ENCODE measurements around the gene CDC26. TPM values are rescaled to one million over a fixed set of nuclear protein-coding genes. Genes with fewer than 3 reads are reported as not detected.

The CDC26 gene
- total RNA-seq, 1 experiment from 2014 or later = 36.9 TPM

- TF ChIP-seq ZNF532 (CRISPR knock-in tag; IDR thresholded peaks at IDR 0.05; ENCODE audit: borderline replicate concordance) (no peak), ZNF423 (CRISPR knock-in tag; IDR thresholded peaks at IDR 0.05) (no peak), GTF2I (CRISPR knock-in tag; conservative IDR thresholded peaks at IDR 0.05) (no peak), ATF2 (CRISPR knock-in tag; IDR thresholded peaks at IDR 0.05; ENCODE audit: borderline replicate concordance, low read depth) (no peak), SOX15 (CRISPR knock-in tag; IDR thresholded peaks at IDR 0.05) (no peak), FOXP1 (CRISPR knock-in tag; IDR thresholded peaks at IDR 0.05; ENCODE audit: borderline replicate concordance) (no peak), JUN (CRISPR knock-in tag; IDR thresholded peaks at IDR 0.05) (no peak), NR1H2 (CRISPR knock-in tag; IDR thresholded peaks at IDR 0.05) (no peak), USF1 (CRISPR knock-in tag; IDR thresholded peaks at IDR 0.05) (no peak), E2F4 (CRISPR knock-in tag; IDR thresholded peaks at IDR 0.05; ENCODE audit: borderline replicate concordance, low read depth) (no peak), NR2C2 (CRISPR knock-in tag; IDR thresholded peaks at IDR 0.05) (no peak), ZNF512 (CRISPR knock-in tag; IDR thresholded peaks at IDR 0.05; ENCODE audit: borderline replicate concordance) (no peak)
Measured at GRCh38 chr9:113298311-113298710, 22.9 kb upstream of the CDC26 start (continued).

GRCh38 chr9:113296796-113297558, 21.6 kb upstream of the CDC26 start:
- no peak for ATAC-seq
- Mint-ChIP-seq H3K4me3 (no peak overlapping the region), H3K4me1 (peaks cover 5% of the 10 kb centered on the region; the same call in 1 of the 2 replicates), H3K9me3 (no peaks in the 10 kb centered on the region), H3K36me3 (peaks cover 13% of the 10 kb centered on the region), H3K27ac (no peak overlapping the region), H3K27me3 (ENCODE audit: low read depth) (no peaks in the 10 kb centered on the region)
- DNase-seq (ENCODE audit: low spot score) = no peak
- POLR2A ChIA-PET = interaction anchor here (0.7 kb wide), 1 partner anchor 326 kb away, joined by 6 read pairs; no protein-coding TSS in a partner anchor
- CTCF ChIA-PET = interaction anchor here (0.8 to 1.8 kb wide), 4 partner anchors 13 to 104 kb away, joined by 3 to 7 read pairs (median 3); partner anchors contain the start of genes ALAD, CDC26 and PRPF4
- TF ChIP-seq NR3C1 (CRISPR knock-in tag; conservative IDR thresholded peaks at IDR 0.05; ENCODE audit: low read depth) (no peak), ZBTB43 (CRISPR knock-in tag; IDR thresholded peaks at IDR 0.05) (no peak), GTF2I (CRISPR knock-in tag; conservative IDR thresholded peaks at IDR 0.05) (no peak), CREM (CRISPR knock-in tag; IDR thresholded peaks at IDR 0.05) (no peak), CBFB (CRISPR knock-in tag; IDR thresholded peaks at IDR 0.05; ENCODE audit: low read depth) (no peak), ZNF671 (CRISPR knock-in tag; IDR thresholded peaks at IDR 0.05) (no peak), ERG (CRISPR knock-in tag; IDR thresholded peaks at IDR 0.05) (no peak), CTCF (IDR thresholded peaks at IDR 0.05) (no peak), NFE2L1 (CRISPR knock-in tag; IDR thresholded peaks at IDR 0.05) (no peak), NR1H2 (CRISPR knock-in tag; IDR thresholded peaks at IDR 0.05) (no peak)
